Skin of body (tissue), 2 donors: Measurements from ENCODE around the gene RNPEPL1. TPM values are rescaled to one million over a fixed set of nuclear protein-coding genes. Genes with fewer than 3 reads are reported as not detected.
"Not testable (repeated sequence)": the region's sequence is repeated elsewhere in the genome, so short reads cannot be mapped to it uniquely, and the experiment has no call there.

ENCODE experiments used
- DNase-seq: peaks from one replicate; lab custom pipeline; 2025; lab: John Stamatoyannopoulos, UW
- total RNA-seq: library from RNA; depleted of rRNA; stranded (reverse); fragments of >200 nt; gene quantifications from one replicate; pipeline ENCODE4 v1.2.3, GENCODE V29; 2014

RNPEPL1 gene
- 12.0 TPM for total RNA-seq

- DNase-seq, result no peak
These were observed at the start of gene RNPEPL1 for GRCh38 chr2:240567872-240568677. Gene RNPEPL1 (plus strand): TSS chr2:240568484. CDS start chr2:240568587, 103 bp downstream.

GRCh38 chr2:240518981-240519380 lies 49.3 kb upstream of the RNPEPL1 start:
- DNase-seq, result no peak

GRCh38 chr2:240519396-240520129 lies 48.7 kb upstream of the RNPEPL1 start:
- DNase-seq, result no peak

- DNase-seq, result no peak
These were observed 47.9 kb upstream of the RNPEPL1 start for GRCh38 chr2:240520130-240520973.

GRCh38 chr2:240520974-240521350 lies 47.3 kb upstream of the RNPEPL1 start:
- DNase-seq, result no peak

GRCh38 chr2:240521885-240522284 lies 46.4 kb upstream of the RNPEPL1 start:
- not testable (repeated sequence) for DNase-seq

GRCh38 chr2:240522406-240522805 lies 45.9 kb upstream of the RNPEPL1 start:
- no peak for DNase-seq

GRCh38 chr2:240523451-240524281 lies 44.6 kb upstream of the RNPEPL1 start:
- DNase-seq, result no peak

GRCh38 chr2:240524963-240525718 lies 43.1 kb upstream of the RNPEPL1 start:
- no peak for DNase-seq

GRCh38 chr2:240525802-240526201 lies 42.5 kb upstream of the RNPEPL1 start:
- DNase-seq, result no peak

GRCh38 chr2:240526521-240526920 lies 41.8 kb upstream of the RNPEPL1 start:
- DNase-seq, result no peak

GRCh38 chr2:240527153-240527750 lies 41.0 kb upstream of the RNPEPL1 start:
- DNase-seq, result no peak

- DNase-seq, result no peak
These were observed 39.8 kb upstream of the RNPEPL1 start for GRCh38 chr2:240528406-240529040.

- no peak for DNase-seq
These were observed 38.8 kb upstream of the RNPEPL1 start for GRCh38 chr2:240529344-240529999.

GRCh38 chr2:240530181-240530580 lies 38.1 kb upstream of the RNPEPL1 start:
- DNase-seq, result no peak

- no peak for DNase-seq
These were observed 37.2 kb upstream of the RNPEPL1 start for GRCh38 chr2:240531038-240531437.

GRCh38 chr2:240532031-240532775 lies 36.1 kb upstream of the RNPEPL1 start:
- no peak for DNase-seq
